Measurements from ENCODE around the gene NCAM1. TPM values are rescaled to one million over a fixed set of nuclear protein-coding genes. Genes with fewer than 3 reads are reported as not detected.

NCAM1 gene
- total RNA-seq, 1 experiment from 2014 or later, result 0.95 TPM

GRCh38 chr11:112983887-112984286 lies 22.7 kb downstream of the NCAM1 start:
- BruUV-seq (replicated peaks), result no TSS peak
- no peaks in the 10 kb centered on the region for H3K27me3 ChIP-seq (replicated peaks; ENCODE audit: control insufficient read depth, insufficient read depth, low read length)
- no peak overlapping the region for H3K4me3 ChIP-seq (ENCODE audit: low read depth, low read length)
- CTCF ChIA-PET, result no interaction called here
- no peak for DNase-seq
- H3K27me3 Mint-ChIP-seq (ENCODE audit: insufficient read depth, unreplicated experiment), result peaks cover 12% of the 10 kb centered on the region
- no peak for TF ChIP-seq CTCF (IDR thresholded peaks at IDR 0.05; ENCODE audit: insufficient read depth in 1 of 2, low read depth in 1 of 2, low read length in 1 of 2, severe bottlenecking in 1 of 2, unreplicated experiment in 1 of 2)
- no peaks in the 10 kb centered on the region for H3K36me3 ChIP-seq (ENCODE audit: control insufficient read depth, insufficient read depth, low read length)
- intact Hi-C loops (cut with micrococcal nuclease; ENCODE audit: unreplicated experiment), result no loop called here
- no peak overlapping the region for H3K4me3 Mint-ChIP-seq (ENCODE audit: unreplicated experiment)
- POLR2A ChIA-PET, result no interaction called here
- H3K36me3 Mint-ChIP-seq (ENCODE audit: insufficient read depth, unreplicated experiment), result no peaks in the 10 kb centered on the region
- H3K9me3 Mint-ChIP-seq (ENCODE audit: unreplicated experiment), result peaks cover 26% of the 10 kb centered on the region
- no peaks in the 10 kb centered on the region for H3K4me1 ChIP-seq
- no peak overlapping the region for H3K27ac Mint-ChIP-seq (ENCODE audit: unreplicated experiment)
- H3K4me1 Mint-ChIP-seq (ENCODE audit: low read depth, unreplicated experiment), result no peaks in the 10 kb centered on the region
- peaks cover 7% of the 10 kb centered on the region for H3K9me3 ChIP-seq

GRCh38 chr11:112989198-112989597 lies 28.0 kb downstream of the NCAM1 start:
- H3K36me3 Mint-ChIP-seq (ENCODE audit: insufficient read depth, unreplicated experiment), result no peaks in the 10 kb centered on the region
- no TSS peak for BruUV-seq (replicated peaks)
- CTCF ChIA-PET, result no interaction called here

GRCh38 chr11:112993808-112994207 lies 32.6 kb downstream of the NCAM1 start:
- Mint-ChIP-seq H3K9me3 (ENCODE audit: unreplicated experiment) (peaks cover 11% of the 10 kb centered on the region), H3K27ac (ENCODE audit: unreplicated experiment) (no peak overlapping the region), H3K4me3 (ENCODE audit: unreplicated experiment) (no peak overlapping the region), H3K27me3 (ENCODE audit: insufficient read depth, unreplicated experiment) (peaks cover 40% of the 10 kb centered on the region), H3K36me3 (ENCODE audit: insufficient read depth, unreplicated experiment) (no peaks in the 10 kb centered on the region), H3K4me1 (ENCODE audit: low read depth, unreplicated experiment) (no peaks in the 10 kb centered on the region)
- Histone ChIP-seq H3K4me3 (ENCODE audit: low read depth, low read length) (no peak overlapping the region), H3K4me1 (no peaks in the 10 kb centered on the region), H3K36me3 (ENCODE audit: control insufficient read depth, insufficient read depth, low read length) (no peaks in the 10 kb centered on the region), H3K9me3 (peaks cover 6% of the 10 kb centered on the region), H3K27me3 (replicated peaks; ENCODE audit: control insufficient read depth, insufficient read depth, low read length) (no peaks in the 10 kb centered on the region; the same call in none of the 2 replicates)
- DNase-seq, result no peak
- no TSS peak for BruUV-seq (replicated peaks)
- intact Hi-C loops (cut with micrococcal nuclease; ENCODE audit: unreplicated experiment), result no loop called here
- CTCF ChIA-PET, result no interaction called here
- TF ChIP-seq CTCF (IDR thresholded peaks at IDR 0.05; ENCODE audit: insufficient read depth in 1 of 2, low read depth in 1 of 2, low read length in 1 of 2, severe bottlenecking in 1 of 2, unreplicated experiment in 1 of 2), result no peak
- POLR2A ChIA-PET, result no interaction called here

More at GRCh38 chr11:112989198-112989597, 28.0 kb downstream of the NCAM1 start:
- POLR2A ChIA-PET, result no interaction called here
- Histone ChIP-seq H3K9me3 (peaks cover 13% of the 10 kb centered on the region), H3K4me1 (no peaks in the 10 kb centered on the region), H3K36me3 (ENCODE audit: control insufficient read depth, insufficient read depth, low read length) (no peaks in the 10 kb centered on the region), H3K4me3 (ENCODE audit: low read depth, low read length) (no peak overlapping the region), H3K27me3 (replicated peaks; ENCODE audit: control insufficient read depth, insufficient read depth, low read length) (no peaks in the 10 kb centered on the region)
- Mint-ChIP-seq H3K27ac (ENCODE audit: unreplicated experiment) (no peak overlapping the region), H3K4me3 (ENCODE audit: unreplicated experiment) (no peak overlapping the region), H3K27me3 (ENCODE audit: insufficient read depth, unreplicated experiment) (peaks cover 22% of the 10 kb centered on the region), H3K9me3 (ENCODE audit: unreplicated experiment) (peaks cover 36% of the 10 kb centered on the region), H3K4me1 (ENCODE audit: low read depth, unreplicated experiment) (no peaks in the 10 kb centered on the region)
- no peak for DNase-seq
- intact Hi-C loops (cut with micrococcal nuclease; ENCODE audit: unreplicated experiment), result no loop called here
- TF ChIP-seq CTCF (IDR thresholded peaks at IDR 0.05; ENCODE audit: insufficient read depth in 1 of 2, low read depth in 1 of 2, low read length in 1 of 2, severe bottlenecking in 1 of 2, unreplicated experiment in 1 of 2), result no peak
